H9 (cell line): ENCODE results near the gene PTPRR. TPM values are rescaled to one million over a fixed set of nuclear protein-coding genes. Genes with fewer than 3 reads are reported as not detected.

Experiments
- DNase-seq: peaks from one replicate; pipeline ENCODE4 v3.0.0-alpha.2; 2017
- H2AFZ ChIP-seq: one replicate; pipeline ENCODE4 v1.6.1; 2013; ENCODE audit warnings: mild to moderate bottlenecking, low read length, control low read depth, moderate library complexity
- H2AK5ac ChIP-seq: 2 replicates; pipeline ENCODE4 v1.6.1; 2013; ENCODE audit warnings: low read length, control low read depth, mixed read lengths; ENCODE audit not compliant: insufficient read length
- H2BK120ac ChIP-seq: one replicate; pipeline ENCODE4 v1.6.1; 2013; ENCODE audit warnings: low read depth, mild to moderate bottlenecking, low read length, control low read depth, inconsistent platforms; ENCODE audit not compliant: poor library complexity, severe bottlenecking
- H2BK12ac ChIP-seq: 2 replicates; pipeline ENCODE4 v1.6.1; 2013; ENCODE audit warnings: low read length, control low read depth, mixed read lengths, low read depth; ENCODE audit not compliant: insufficient read length
- H2BK15ac ChIP-seq: 2 replicates; pipeline ENCODE4 v1.6.1; 2013; ENCODE audit warnings: low read depth, low read length, control low read depth
- H2BK20ac ChIP-seq: one replicate; pipeline ENCODE4 v1.6.1; 2013; ENCODE audit warnings: low read depth, mild to moderate bottlenecking, low read length, control low read depth, inconsistent platforms; ENCODE audit not compliant: poor library complexity, severe bottlenecking
- H2BK5ac ChIP-seq: 2 replicates; pipeline ENCODE4 v1.6.1; 2013; ENCODE audit warnings: low read length, control low read depth, mixed read lengths; ENCODE audit not compliant: insufficient read length
- H3K14ac ChIP-seq: 2 replicates; pipeline ENCODE4 v1.6.1; 2013; ENCODE audit warnings: low read length, control low read depth; ENCODE audit not compliant: insufficient read depth
- H3K18ac ChIP-seq: 2 replicates; pipeline ENCODE4 v1.6.1; 2013; ENCODE audit warnings: low read depth, mild to moderate bottlenecking, mixed read lengths, low read length, control low read depth; ENCODE audit not compliant: insufficient read length
- H3K23ac ChIP-seq: 2 replicates; pipeline ENCODE4 v1.6.1; 2013; ENCODE audit warnings: low read length, control low read depth, mixed read lengths, low read depth; ENCODE audit not compliant: insufficient read length
- H3K23me2 ChIP-seq: 2 replicates; pipeline ENCODE4 v1.6.1; 2013; ENCODE audit warnings: low read depth, mild to moderate bottlenecking, mixed read lengths, low read length, control low read depth; ENCODE audit not compliant: insufficient read length, poor library complexity, severe bottlenecking
- H3K27ac ChIP-seq: 2 replicates; pipeline ENCODE4 v1.5.1; 2013; ENCODE audit warnings: low read length, control low read depth, mixed read lengths, low read depth; ENCODE audit not compliant: insufficient read length
- H3K27me3 ChIP-seq: 2 replicates; pipeline ENCODE4 v1.6.1; 2013; ENCODE audit warnings: low read length, control low read depth, inconsistent platforms; ENCODE audit not compliant: insufficient read depth
- H3K4ac ChIP-seq: 2 replicates; pipeline ENCODE4 v1.6.1; 2013; ENCODE audit warnings: low read depth, mild to moderate bottlenecking, control low read depth, inconsistent platforms, low read length, moderate library complexity
- H3K4me1 ChIP-seq: 2 replicates; pipeline ENCODE4 v1.6.1; 2013; ENCODE audit warnings: low read length, control low read depth, inconsistent platforms; ENCODE audit not compliant: insufficient read depth
- H3K4me2 ChIP-seq: 2 replicates; pipeline ENCODE4 v1.6.1; 2013; ENCODE audit warnings: low read length, control low read depth, mixed read lengths; ENCODE audit not compliant: insufficient read length, insufficient read depth
- H3K56ac ChIP-seq: 2 replicates; pipeline ENCODE4 v1.6.1; 2013; ENCODE audit warnings: low read depth, mild to moderate bottlenecking, mixed read lengths, low read length, control low read depth; ENCODE audit not compliant: insufficient read length
- H3K79me1 ChIP-seq: 2 replicates; pipeline ENCODE4 v1.6.1; 2013; ENCODE audit warnings: low read depth, mild to moderate bottlenecking, moderate library complexity, low read length, control low read depth, inconsistent platforms; ENCODE audit not compliant: insufficient read depth, poor library complexity, severe bottlenecking
- H3K79me2 ChIP-seq: 2 replicates; pipeline ENCODE4 v1.6.1; 2013; ENCODE audit warnings: low read length, control low read depth, inconsistent platforms; ENCODE audit not compliant: insufficient read depth
- H3K9ac ChIP-seq: 2 replicates; pipeline ENCODE4 v1.6.1; 2013; ENCODE audit warnings: low read length, control low read depth, mixed read lengths; ENCODE audit not compliant: insufficient read length; ENCODE audit errors: extremely low read depth
- H3K9me3 ChIP-seq: one replicate; pipeline ENCODE4 v1.6.1; 2013; ENCODE audit warnings: low read depth, low read length, inconsistent platforms; ENCODE audit not compliant: control insufficient read depth
- H3T11ph ChIP-seq: one replicate; pipeline ENCODE4 v1.6.1; 2013; ENCODE audit warnings: mild to moderate bottlenecking, low read length, control low read depth, inconsistent platforms
- H4K20me1 ChIP-seq: one replicate; pipeline ENCODE4 v1.6.1; 2013; ENCODE audit not compliant: control insufficient read depth, insufficient read length, insufficient read depth
- H4K5ac ChIP-seq: 2 replicates; pipeline ENCODE4 v1.6.1; 2013; ENCODE audit warnings: low read depth, mild to moderate bottlenecking, mixed read lengths, low read length, control low read depth; ENCODE audit not compliant: insufficient read length
- H4K8ac ChIP-seq: replicated peaks from 2 replicates; pipeline ENCODE4 v1.6.1; 2013; ENCODE audit warnings: low read length, control low read depth, mixed read lengths, low read depth; ENCODE audit not compliant: insufficient read length
- H4K91ac ChIP-seq: 2 replicates; pipeline ENCODE4 v1.6.1; 2013; ENCODE audit warnings: low read depth, mild to moderate bottlenecking, moderate library complexity, mixed read lengths, low read length, control low read depth; ENCODE audit not compliant: insufficient read length
- H3K27ac Mint-ChIP-seq, 3 experiments: 2 replicates in 2 of 3; 3 replicates in 1 of 3; pipeline ENCODE4 v1.8.0; 2020 to 2021; ENCODE audit warnings: mixed read lengths in 3 of 3, mild to moderate bottlenecking in 1 of 3, moderate library complexity in 1 of 3
- H3K27me3 Mint-ChIP-seq: 2 replicates; pipeline ENCODE4 v1.8.0; 2021; ENCODE audit warnings: low read depth, mild to moderate bottlenecking, moderate library complexity, mixed read lengths
- H3K36me3 Mint-ChIP-seq, 3 experiments: 2 replicates in 2 of 3; 3 replicates in 1 of 3; pipeline ENCODE4 v1.8.0; 2020 to 2021; ENCODE audit warnings: low read depth in 3 of 3, mixed read lengths in 3 of 3; ENCODE audit not compliant: insufficient read depth in 1 of 3
- H3K4me1 Mint-ChIP-seq, 2 experiments: 2 replicates each; pipeline ENCODE4 v1.8.0; 2020; ENCODE audit warnings: mixed read lengths in 2 of 2
- H3K4me3 Mint-ChIP-seq, 2 experiments: 2 replicates in 1 of 2; 3 replicates in 1 of 2; pipeline ENCODE4 v1.8.0; 2020 to 2021; ENCODE audit warnings: mild to moderate bottlenecking in 2 of 2, mixed read lengths in 2 of 2, moderate library complexity in 1 of 2
- H3K9me3 Mint-ChIP-seq, 2 experiments: 2 replicates in 1 of 2; 3 replicates in 1 of 2; pipeline ENCODE4 v1.8.0; 2020; ENCODE audit warnings: mild to moderate bottlenecking in 2 of 2, mixed read lengths in 2 of 2, moderate library complexity in 1 of 2
- CTCF ChIP-seq: fragments of 200-600 bp; sonication (generic); conservative IDR thresholded peaks from 3 replicates; pipeline ENCODE4 v1.8.0; 2021; ENCODE audit warnings: antibody characterized with exemption, mild to moderate bottlenecking
- WGBS: extraction: QIAGEN DNeasy Blood & Tissue Kit; methylation state at CpG from one replicate; pipeline ENCODE4 v1.1.7; 2013; ENCODE audit warnings: missing lambda C conversion rate, low lambda C conversion rate, mixed read lengths; ENCODE audit not compliant: insufficient read length; ENCODE audit errors: extremely low coverage; 5-methylcytosine and 5-hydroxymethylcytosine counted together
- total RNA-seq: library from RNA; stranded (reverse); gene quantifications from 2 replicates; pipeline ENCODE4 v1.2.1, GENCODE V29; 2021

PTPRR gene
- total RNA-seq, 1 experiment from 2014 or later = 0.22 TPM

- Histone ChIP-seq H2BK5ac (no peak overlapping the region), H4K20me1 (no peaks in the 10 kb centered on the region), H3T11ph (no peak overlapping the region), H3K14ac (no peak overlapping the region), H3K23ac (no peak overlapping the region), H3K4me2 (no peak overlapping the region), H3K23me2 (no peaks in the 10 kb centered on the region), H3K79me1 (no peaks in the 10 kb centered on the region), H2AFZ (no peak overlapping the region), H3K9me3 (no peaks in the 10 kb centered on the region), H3K79me2 (no peaks in the 10 kb centered on the region), H3K18ac (no peak overlapping the region), H3K56ac (no peak overlapping the region), H2BK15ac (no peak overlapping the region), H3K4me1 (0 out of 2 replicates have a peak, but pooled peaks cover 2% of the 10 kb centered on the region), H3K27ac (no peak overlapping the region), H3K27me3 (no peaks in the 10 kb centered on the region), H2BK12ac (no peak overlapping the region), H2BK120ac (no peak overlapping the region), H4K8ac (no peak overlapping the region), H3K9ac (no peak overlapping the region), H2AK5ac (no peak overlapping the region), H2BK20ac (no peak overlapping the region), H3K4ac (no peak overlapping the region), H4K91ac (no peak overlapping the region), H4K5ac (no peak overlapping the region)
- no peak overlapping the region for H3K4me3 Mint-ChIP-seq
- no peak overlapping the region for H3K27ac Mint-ChIP-seq
- H3K9me3 Mint-ChIP-seq = no peaks in the 10 kb centered on the region
- WGBS = no CpG with 5 or more reads among the region's 2 CpGs
- H3K36me3 Mint-ChIP-seq = 0 out of 7 replicates have a peak, but pooled peaks cover 0 to 1% (median 0%) of the 10 kb centered on the region in 3 experiments
- peaks cover 8 to 11% of the 10 kb centered on the region in 2 experiments for H3K4me1 Mint-ChIP-seq
- TF ChIP-seq CTCF = no peak
- H3K27me3 Mint-ChIP-seq = no peaks in the 10 kb centered on the region; the same call in 1 of the 2 replicates
- no peak for DNase-seq
Measured at GRCh38 chr12:70907412-70907811, 13.1 kb downstream of the PTPRR start.
